Tibial nerve (tissue), 4 donors: ENCODE data around the gene DHTKD1.

ENCODE experiments used
- CTCF ChIP-seq, 5 experiments: fragments of 200-600 bp in 3 of 5; fragments of 450-650 bp in 2 of 5; sonication (generic) in 3 of 5; IDR thresholded peaks; one replicate each; pipeline ENCODE4 v1.5.1; 2016 to 2019; ENCODE audit warnings: antibody characterized with exemption in 5 of 5, mild to moderate bottlenecking in 3 of 5, moderate library complexity in 2 of 5
- EP300 ChIP-seq, 2 donors: sonication (generic); formaldehyde crosslinking; IDR thresholded peaks; one replicate each; pipeline ENCODE4 v1.6.1; 2017; ENCODE audit warnings: antibody characterized with exemption in 2 of 2, mild to moderate bottlenecking in 1 of 2
- POLR2A ChIP-seq, 2 donors: fragments of 450-650 bp; IDR thresholded peaks; one replicate each; pipeline ENCODE4 v1.6.1; 2017; ENCODE audit warnings: antibody characterized with exemption in 2 of 2, mild to moderate bottlenecking in 2 of 2, moderate library complexity in 2 of 2

- no peak for TF ChIP-seq EP300 (IDR thresholded peaks at IDR 0.05)
- TF ChIP-seq CTCF (IDR thresholded peaks at IDR 0.05) = no peak
- TF ChIP-seq POLR2A (IDR thresholded peaks at IDR 0.05) = no peak
These were observed 35.0 kb downstream of the DHTKD1 start for GRCh38 chr10:12103802-12104201.
